ENCODE measurements around the gene BBOX1. TPM values are rescaled to one million over a fixed set of nuclear protein-coding genes. Genes with fewer than 3 reads are reported as not detected.

BBOX1 gene
- total RNA-seq, 1 donor from 2014 or later, result not detected

DNA sequence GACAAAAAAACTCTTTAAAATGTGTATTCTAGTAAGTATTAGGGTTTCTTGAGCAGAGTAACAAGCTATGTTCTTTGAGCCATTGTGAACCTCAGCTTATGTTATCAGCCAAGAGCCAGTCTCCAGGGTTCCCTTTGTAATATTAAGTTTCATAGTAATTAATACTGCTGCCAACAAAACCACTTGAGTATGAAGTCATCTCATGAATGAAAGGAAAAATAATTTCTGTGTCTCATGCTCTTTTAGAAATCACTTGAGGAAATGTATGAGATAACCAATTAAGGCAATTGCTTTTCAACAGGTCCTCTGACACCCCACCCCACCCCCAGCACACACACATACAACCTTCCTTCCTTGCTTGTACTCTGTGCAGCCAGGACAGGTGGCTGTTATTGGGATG, 59.9 kb downstream of the BBOX1 start:
- H3K27me3 Mint-ChIP-seq, result no peaks in the 10 kb centered on the region
- peaks cover 5% of the 10 kb centered on the region for H3K36me3 Mint-ChIP-seq (ENCODE audit: insufficient read depth)
- H3K27ac Mint-ChIP-seq, result no peak overlapping the region
- H3K9me3 Mint-ChIP-seq (ENCODE audit: low read depth), result peaks cover 12% of the 10 kb centered on the region
- H3K4me1 Mint-ChIP-seq (ENCODE audit: low read depth), result peaks cover 6% of the 10 kb centered on the region
- DNase-seq (ENCODE audit: low spot score, unreplicated experiment), result no peak
- TF ChIP-seq, protein P1, sequence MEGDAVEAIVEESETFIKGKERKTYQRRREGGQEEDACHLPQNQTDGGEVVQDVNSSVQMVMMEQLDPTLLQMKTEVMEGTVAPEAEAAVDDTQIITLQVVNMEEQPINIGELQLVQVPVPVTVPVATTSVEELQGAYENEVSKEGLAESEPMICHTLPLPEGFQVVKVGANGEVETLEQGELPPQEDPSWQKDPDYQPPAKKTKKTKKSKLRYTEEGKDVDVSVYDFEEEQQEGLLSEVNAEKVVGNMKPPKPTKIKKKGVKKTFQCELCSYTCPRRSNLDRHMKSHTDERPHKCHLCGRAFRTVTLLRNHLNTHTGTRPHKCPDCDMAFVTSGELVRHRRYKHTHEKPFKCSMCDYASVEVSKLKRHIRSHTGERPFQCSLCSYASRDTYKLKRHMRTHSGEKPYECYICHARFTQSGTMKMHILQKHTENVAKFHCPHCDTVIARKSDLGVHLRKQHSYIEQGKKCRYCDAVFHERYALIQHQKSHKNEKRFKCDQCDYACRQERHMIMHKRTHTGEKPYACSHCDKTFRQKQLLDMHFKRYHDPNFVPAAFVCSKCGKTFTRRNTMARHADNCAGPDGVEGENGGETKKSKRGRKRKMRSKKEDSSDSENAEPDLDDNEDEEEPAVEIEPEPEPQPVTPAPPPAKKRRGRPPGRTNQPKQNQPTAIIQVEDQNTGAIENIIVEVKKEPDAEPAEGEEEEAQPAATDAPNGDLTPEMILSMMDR (IDR thresholded peaks at IDR 0.05; ENCODE audit: unreplicated experiment), result no peak
- no peak overlapping the region for H3K4me3 Mint-ChIP-seq (ENCODE audit: low read depth)

DNA sequence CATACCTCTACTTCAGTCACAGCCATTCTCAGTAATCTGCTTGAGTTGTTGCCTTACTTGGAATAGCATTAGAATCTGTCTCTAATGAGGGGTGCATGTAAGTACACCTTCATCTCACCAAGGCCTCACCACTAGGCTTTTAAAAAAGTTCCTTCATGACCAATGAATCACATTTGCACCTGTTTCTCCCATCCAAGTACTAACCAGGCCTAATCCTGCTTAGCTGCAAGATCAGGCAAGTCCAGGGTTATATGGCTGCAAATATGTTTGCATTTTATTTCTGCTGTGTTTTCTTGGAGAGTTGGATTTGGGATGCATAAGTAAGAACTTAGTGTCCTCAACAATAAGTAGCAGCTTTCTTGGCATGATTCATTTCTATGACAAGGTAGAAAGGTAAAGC, 66.9 kb downstream of the BBOX1 start:
- no peak for DNase-seq (ENCODE audit: low spot score, unreplicated experiment)
- TF ChIP-seq, protein P1 (IDR thresholded peaks at IDR 0.05; ENCODE audit: unreplicated experiment), result no peak
- H3K4me3 Mint-ChIP-seq (ENCODE audit: low read depth), result no peak overlapping the region
- peaks cover 5% of the 10 kb centered on the region for H3K36me3 Mint-ChIP-seq (ENCODE audit: insufficient read depth)
- H3K27ac Mint-ChIP-seq, result no peak overlapping the region
- peaks cover 14% of the 10 kb centered on the region for H3K4me1 Mint-ChIP-seq (ENCODE audit: low read depth)
- H3K9me3 Mint-ChIP-seq (ENCODE audit: low read depth), result peaks cover 14% of the 10 kb centered on the region
- H3K27me3 Mint-ChIP-seq, result no peaks in the 10 kb centered on the region

DNA sequence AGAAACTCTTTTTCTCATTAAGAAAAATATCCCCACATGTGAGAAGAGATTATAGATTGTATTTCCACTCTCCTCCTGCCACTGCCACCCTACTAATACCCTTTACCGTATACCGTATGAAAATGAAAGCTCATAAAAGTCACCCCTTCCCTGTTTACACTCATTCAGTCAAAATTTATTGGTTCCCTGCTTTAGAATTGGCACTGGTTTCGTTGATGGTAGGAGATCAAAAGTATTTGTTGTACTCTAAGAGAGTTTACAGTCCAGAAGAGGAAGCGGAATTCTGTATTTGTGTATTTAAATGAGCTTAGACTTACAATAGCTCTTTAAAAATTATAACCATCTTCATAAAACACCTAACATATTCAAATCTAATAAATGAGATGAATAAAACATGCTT, 68.2 kb downstream of the BBOX1 start:
- Mint-ChIP-seq H3K27ac (no peak overlapping the region), H3K4me3 (ENCODE audit: low read depth) (no peak overlapping the region), H3K9me3 (ENCODE audit: low read depth) (peaks cover 13% of the 10 kb centered on the region), H3K27me3 (no peaks in the 10 kb centered on the region), H3K4me1 (ENCODE audit: low read depth) (peaks cover 12% of the 10 kb centered on the region), H3K36me3 (ENCODE audit: insufficient read depth) (peaks cover 4% of the 10 kb centered on the region)
- TF ChIP-seq, protein P1 (IDR thresholded peaks at IDR 0.05; ENCODE audit: unreplicated experiment), result no peak
- no peak for DNase-seq (ENCODE audit: low spot score, unreplicated experiment)

DNA sequence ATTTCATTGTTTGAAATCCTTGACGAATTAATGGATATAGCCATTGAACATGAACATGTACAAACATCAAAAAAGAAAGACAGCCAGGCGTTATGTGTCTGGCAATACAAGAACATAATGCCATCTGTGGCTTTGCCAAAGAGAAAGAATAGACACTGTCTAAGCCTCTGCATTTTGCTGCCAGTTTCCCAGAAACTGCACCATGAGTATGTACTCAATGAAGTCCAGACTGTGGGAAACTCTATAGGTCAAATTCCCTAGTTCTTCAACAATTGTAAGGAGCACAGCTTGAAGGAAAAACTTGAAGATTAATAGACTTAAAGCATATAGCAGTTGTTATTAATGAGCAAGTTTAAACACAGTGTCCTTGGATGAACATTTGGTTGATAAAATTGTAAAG, 71.3 kb downstream of the BBOX1 start:
- no peaks in the 10 kb centered on the region for H3K9me3 Mint-ChIP-seq (ENCODE audit: low read depth)
- H3K36me3 Mint-ChIP-seq (ENCODE audit: insufficient read depth), result peaks cover 2% of the 10 kb centered on the region
- H3K27me3 Mint-ChIP-seq, result no peaks in the 10 kb centered on the region
- TF ChIP-seq, protein P1 (IDR thresholded peaks at IDR 0.05; ENCODE audit: unreplicated experiment), result no peak
- H3K4me1 Mint-ChIP-seq (ENCODE audit: low read depth), result peaks cover 4% of the 10 kb centered on the region
- no peak for DNase-seq (ENCODE audit: low spot score, unreplicated experiment)
- H3K27ac Mint-ChIP-seq, result no peak overlapping the region
- no peak overlapping the region for H3K4me3 Mint-ChIP-seq (ENCODE audit: low read depth)

DNA sequence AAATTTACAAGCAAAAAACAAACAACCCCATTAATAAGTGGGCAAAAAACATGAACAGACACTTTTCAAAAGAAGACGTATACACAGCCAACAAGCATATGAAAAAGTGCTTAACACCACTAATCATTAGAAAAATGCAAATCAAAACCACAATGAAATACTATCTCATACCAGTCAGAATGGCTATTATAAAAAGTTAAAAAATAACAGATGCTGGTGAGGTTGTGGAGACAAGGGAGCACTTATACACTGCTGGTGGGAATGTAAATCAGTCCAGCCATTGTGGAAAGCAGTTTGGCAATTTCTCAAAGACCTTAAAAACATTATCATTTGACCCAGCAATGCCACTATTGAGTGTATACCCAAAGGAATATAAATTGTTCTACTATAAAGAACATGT, 72.3 kb downstream of the BBOX1 start:
- Mint-ChIP-seq H3K27ac (no peak overlapping the region), H3K27me3 (no peaks in the 10 kb centered on the region), H3K9me3 (ENCODE audit: low read depth) (no peaks in the 10 kb centered on the region), H3K4me1 (ENCODE audit: low read depth) (no peaks in the 10 kb centered on the region), H3K4me3 (ENCODE audit: low read depth) (no peak overlapping the region), H3K36me3 (ENCODE audit: insufficient read depth) (peaks cover 2% of the 10 kb centered on the region)
- no peak for DNase-seq (ENCODE audit: low spot score, unreplicated experiment)
- TF ChIP-seq, protein P1 (IDR thresholded peaks at IDR 0.05; ENCODE audit: unreplicated experiment), result no peak

Data from progenitor cell of endocrine pancreas (in vitro differentiated cells).